K562 (cell line): ENCODE data around the gene COG4. TPM values are rescaled to one million over a fixed set of nuclear protein-coding genes. Genes with fewer than 3 reads are reported as not detected.
A peak's percentile ranks its signal among the peaks of the same experiment; 100 is the strongest.

Source experiments
- ATAC-seq: fragments of 200-7000 bp; cut with Tn5 transposase; 3 replicates; pipeline ENCODE4 v1.9.1; 2020; ENCODE audit warnings: moderate library complexity
- BruUV-seq: library from RNA; stranded (reverse); fragments of 400-500 nt; replicated peaks from 2 replicates; lab custom pipeline; 2021; lab: Mats Ljungman, UMichigan
- CTCF ChIA-PET: fragments of 300-600 bp; formaldehyde crosslinking; extraction: SDS; loops from one replicate; lab custom pipeline; 2021; ENCODE audit warnings: low intra/inter-chr PET ratio; lab: Yijun Ruan, JAX
- POLR2A ChIA-PET: fragments of 300-600, 350-650 bp; sonication (Branson Sonifier 250); formaldehyde crosslinking; extraction: SDS; loops from one replicate; lab custom pipeline; 2021; ENCODE audit warnings: antibody characterized with exemption, inconsistent platforms; lab: Yijun Ruan, JAX
- DNase-seq, 4 experiments: peaks; one replicate each; pipeline versions ENCODE4 v3.0.0 to v3.0.0-alpha.2; 2011 to 2018; ENCODE audit warnings: low spot score in 3 of 4, mixed read lengths in 3 of 4; ENCODE audit errors: extremely low read depth in 1 of 4
- FAIRE-seq: peaks from 2 replicates; lab custom pipeline; 2011; peaks lifted over from hg19 to GRCh38; lab: Jason Lieb, UNC
- H2AFZ ChIP-seq: 2 replicates; pipeline ENCODE4 v1.6.0; 2011; ENCODE audit warnings: low read depth, low read length, control low read depth, inconsistent platforms
- H3K27ac ChIP-seq: fragments of 200-600 bp; 3 replicates; pipeline ENCODE4 v1.8.0; 2011; ENCODE audit warnings: low read depth, mild to moderate bottlenecking, control low read depth, inconsistent platforms, low read length, moderate library complexity, mixed read lengths; ENCODE audit errors: extremely low read depth
- H3K27me3 ChIP-seq, 2 experiments: fragments of 300-600 bp in 1 of 2; 2 replicates in 1 of 2; 3 replicates in 1 of 2; pipeline versions ENCODE4 v1.6.0 to v1.8.0; 2011; ENCODE audit warnings: inconsistent platforms in 2 of 2, low read length in 2 of 2, mild to moderate bottlenecking in 1 of 2, mixed read lengths in 1 of 2, moderate library complexity in 1 of 2; ENCODE audit not compliant: control insufficient read depth in 2 of 2, insufficient read depth in 2 of 2
- H3K36me3 ChIP-seq: fragments of 300-600 bp; 3 replicates; pipeline ENCODE4 v1.8.0; 2011; ENCODE audit warnings: mild to moderate bottlenecking, low read length, inconsistent platforms; ENCODE audit not compliant: control insufficient read depth, insufficient read depth
- H3K4me1 ChIP-seq, 2 experiments: fragments of 200-600 bp in 1 of 2; replicated peaks in 1 of 2; 2 replicates in 1 of 2; 3 replicates in 1 of 2; pipeline versions ENCODE4 v1.5.1 to v1.8.0; 2011; ENCODE audit warnings: inconsistent platforms in 2 of 2, low read length in 2 of 2, mild to moderate bottlenecking in 1 of 2, mixed read lengths in 1 of 2, moderate library complexity in 1 of 2; ENCODE audit not compliant: control insufficient read depth in 2 of 2, insufficient read depth in 2 of 2
- H3K4me2 ChIP-seq: 2 replicates; pipeline ENCODE4 v1.6.1; 2011; ENCODE audit warnings: low read length, control low read depth, inconsistent platforms, mixed read lengths; ENCODE audit not compliant: insufficient read depth
- H3K4me3 ChIP-seq: fragments of 200-600 bp; sonication (generic), shearing (Covaris generic); 2 replicates; pipeline ENCODE4 v1.5.1; 2016; ENCODE audit warnings: control low read depth, inconsistent platforms
- H3K79me2 ChIP-seq: fragments of 200-600 bp; 3 replicates; pipeline ENCODE4 v1.8.0; 2011; ENCODE audit warnings: low read length, inconsistent platforms; ENCODE audit not compliant: control insufficient read depth, insufficient read depth
- H3K9ac ChIP-seq, 2 experiments: 2 replicates each; pipeline versions ENCODE4 v1.6.0 to v1.6.1; 2011; ENCODE audit warnings: low read depth in 2 of 2, low read length in 2 of 2, control low read depth in 1 of 2, inconsistent platforms in 1 of 2, mild to moderate bottlenecking in 1 of 2, mixed read lengths in 1 of 2; ENCODE audit not compliant: insufficient read depth in 1 of 2
- H3K9me1 ChIP-seq: one replicate; pipeline ENCODE4 v1.6.0; 2011; ENCODE audit warnings: inconsistent platforms, mild to moderate bottlenecking, low read length, moderate library complexity; ENCODE audit not compliant: control insufficient read depth, insufficient read depth
- H3K9me3 ChIP-seq: replicated peaks from 2 replicates; pipeline ENCODE4 v1.5.1; 2011; ENCODE audit warnings: low read depth, low read length, inconsistent platforms; ENCODE audit not compliant: control insufficient read depth, insufficient read depth
- H4K20me1 ChIP-seq: replicated peaks from 2 replicates; pipeline ENCODE4 v1.6.1; 2011; ENCODE audit warnings: low read length, inconsistent platforms, mixed read lengths; ENCODE audit not compliant: control insufficient read depth, insufficient read depth
- BACH1 ChIP-seq: fragments of 200-800 bp; sonication (Bioruptor generic); IDR thresholded peaks from 2 replicates; pipeline ENCODE4 v1.6.1; 2016; ENCODE audit warnings: missing genetic modification characterization, missing compliant biosample characterization
- FOSL1 ChIP-seq: fragments of 200-800 bp; sonication (Bioruptor generic); conservative IDR thresholded peaks from 2 replicates; pipeline ENCODE4 v1.6.1; 2016; ENCODE audit warnings: missing genetic modification characterization, missing compliant biosample characterization
- HDAC8 ChIP-seq: fragments of 450-650 bp; IDR thresholded peaks from 2 replicates; pipeline ENCODE4 v1.6.1; 2016; ENCODE audit warnings: mild to moderate bottlenecking, missing genetic modification characterization, moderate library complexity, missing compliant biosample characterization
- TSHZ1 ChIP-seq: fragments of 250-450 bp; sonication (Bioruptor Pico); IDR thresholded peaks from 2 replicates; pipeline ENCODE4 v1.4.0; 2020; ENCODE audit warnings: mild to moderate bottlenecking, moderate library complexity
- ZNF23 ChIP-seq: fragments of 250-450 bp; sonication (Bioruptor Pico); IDR thresholded peaks from 2 replicates; pipeline ENCODE4 v1.4.0; 2020; ENCODE audit warnings: mild to moderate bottlenecking
- ZNF707 ChIP-seq: fragments of 250-450 bp; sonication (Bioruptor Pico); conservative IDR thresholded peaks from 2 replicates; pipeline ENCODE4 v1.8.0; 2022; ENCODE audit warnings: inconsistent platforms, mild to moderate bottlenecking, moderate library complexity
- WGBS: fragments of 100-300 bp; shearing (Covaris generic); methylation state at CpG from one replicate; pipeline ENCODE4 v1.1.6; 2016; ENCODE audit warnings: low coverage, mixed read lengths; ENCODE audit not compliant: insufficient coverage; ENCODE audit errors: missing lambda C conversion rate; 5-methylcytosine and 5-hydroxymethylcytosine counted together
- in situ Hi-C: fragments of 300-500 bp; cut with MboI; formaldehyde crosslinking; loops from 4 replicates; pipeline ENCODE4 v1.15.0; 2018; ENCODE audit warnings: inconsistent platforms, mixed read lengths
- intact Hi-C: fragments of 100-400 bp; cut with micrococcal nuclease; formaldehyde crosslinking; loops from 2 replicates; pipeline ENCODE4 v1.14.2; 2022
- polyA plus RNA-seq, 8 experiments: library from polyadenylated mRNA; depleted of rRNA in 4 of 8; stranded (reverse) in 5 of 8; unstranded in 3 of 8; fragments of >200 nt; fragmentation: Nextera tagmentation in 2 of 8; fragmentation: Illumina TruSeq in 1 of 8; extraction: Ambion mirVana in 2 of 8; extraction: Trizol in 1 of 8; gene quantifications; 2 replicates each; pipeline versions ENCODE4 v1.2.1 to v1.2.3, GENCODE V29; 2011 to 2014; ENCODE audit warnings: inconsistent platforms in 1 of 8, missing spikeins in 1 of 8
- total RNA-seq, 7 experiments: library from RNA; depleted of rRNA in 6 of 7; stranded (reverse); fragments of >200 nt in 6 of 7; fragmentation: Illumina TruSeq in 2 of 7; extraction: Trizol in 2 of 7; gene quantifications; 2 replicates each; pipeline versions ENCODE4 v1.2.1 to v1.2.3, GENCODE V29; 2011 to 2021; ENCODE audit warnings: low replicate concordance in 1 of 7
- TF ChIP-seq, protein P1 (sequence below): fragments of 450-650 bp; IDR thresholded peaks from 2 replicates; pipeline ENCODE4 v1.6.1; 2017; ENCODE audit warnings: antibody characterized with exemption, mild to moderate bottlenecking
- TF ChIP-seq, protein P2 (sequence below): sonication (generic); formaldehyde crosslinking; IDR thresholded peaks from 2 replicates; pipeline ENCODE4 v1.8.1; 2023; ENCODE audit warnings: mild to moderate bottlenecking, missing genetic modification reagents

COG4 gene
- total and polyA plus RNA-seq, 9 of the 15 experiments (the other 6 are each of a cell fraction or from before 2014, with no cell fraction given), result 13.7 to 73.9 (median 44.2) TPM

GRCh38 chr16:70433458-70434103 is 89.8 kb downstream of the COG4 start (continued):
- TF ChIP-seq, protein P1, sequence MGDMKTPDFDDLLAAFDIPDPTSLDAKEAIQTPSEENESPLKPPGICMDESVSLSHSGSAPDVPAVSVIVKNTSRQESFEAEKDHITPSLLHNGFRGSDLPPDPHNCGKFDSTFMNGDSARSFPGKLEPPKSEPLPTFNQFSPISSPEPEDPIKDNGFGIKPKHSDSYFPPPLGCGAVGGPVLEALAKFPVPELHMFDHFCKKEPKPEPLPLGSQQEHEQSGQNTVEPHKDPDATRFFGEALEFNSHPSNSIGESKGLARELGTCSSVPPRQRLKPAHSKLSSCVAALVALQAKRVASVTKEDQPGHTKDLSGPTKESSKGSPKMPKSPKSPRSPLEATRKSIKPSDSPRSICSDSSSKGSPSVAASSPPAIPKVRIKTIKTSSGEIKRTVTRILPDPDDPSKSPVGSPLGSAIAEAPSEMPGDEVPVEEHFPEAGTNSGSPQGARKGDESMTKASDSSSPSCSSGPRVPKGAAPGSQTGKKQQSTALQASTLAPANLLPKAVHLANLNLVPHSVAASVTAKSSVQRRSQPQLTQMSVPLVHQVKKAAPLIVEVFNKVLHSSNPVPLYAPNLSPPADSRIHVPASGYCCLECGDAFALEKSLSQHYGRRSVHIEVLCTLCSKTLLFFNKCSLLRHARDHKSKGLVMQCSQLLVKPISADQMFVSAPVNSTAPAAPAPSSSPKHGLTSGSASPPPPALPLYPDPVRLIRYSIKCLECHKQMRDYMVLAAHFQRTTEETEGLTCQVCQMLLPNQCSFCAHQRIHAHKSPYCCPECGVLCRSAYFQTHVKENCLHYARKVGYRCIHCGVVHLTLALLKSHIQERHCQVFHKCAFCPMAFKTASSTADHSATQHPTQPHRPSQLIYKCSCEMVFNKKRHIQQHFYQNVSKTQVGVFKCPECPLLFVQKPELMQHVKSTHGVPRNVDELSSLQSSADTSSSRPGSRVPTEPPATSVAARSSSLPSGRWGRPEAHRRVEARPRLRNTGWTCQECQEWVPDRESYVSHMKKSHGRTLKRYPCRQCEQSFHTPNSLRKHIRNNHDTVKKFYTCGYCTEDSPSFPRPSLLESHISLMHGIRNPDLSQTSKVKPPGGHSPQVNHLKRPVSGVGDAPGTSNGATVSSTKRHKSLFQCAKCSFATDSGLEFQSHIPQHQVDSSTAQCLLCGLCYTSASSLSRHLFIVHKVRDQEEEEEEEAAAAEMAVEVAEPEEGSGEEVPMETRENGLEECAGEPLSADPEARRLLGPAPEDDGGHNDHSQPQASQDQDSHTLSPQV, result 0 out of 2 replicates have a peak, but pooled peaks have one; percentile 30
- no peak for TF ChIP-seq FOSL1 (tag)

DNA sequence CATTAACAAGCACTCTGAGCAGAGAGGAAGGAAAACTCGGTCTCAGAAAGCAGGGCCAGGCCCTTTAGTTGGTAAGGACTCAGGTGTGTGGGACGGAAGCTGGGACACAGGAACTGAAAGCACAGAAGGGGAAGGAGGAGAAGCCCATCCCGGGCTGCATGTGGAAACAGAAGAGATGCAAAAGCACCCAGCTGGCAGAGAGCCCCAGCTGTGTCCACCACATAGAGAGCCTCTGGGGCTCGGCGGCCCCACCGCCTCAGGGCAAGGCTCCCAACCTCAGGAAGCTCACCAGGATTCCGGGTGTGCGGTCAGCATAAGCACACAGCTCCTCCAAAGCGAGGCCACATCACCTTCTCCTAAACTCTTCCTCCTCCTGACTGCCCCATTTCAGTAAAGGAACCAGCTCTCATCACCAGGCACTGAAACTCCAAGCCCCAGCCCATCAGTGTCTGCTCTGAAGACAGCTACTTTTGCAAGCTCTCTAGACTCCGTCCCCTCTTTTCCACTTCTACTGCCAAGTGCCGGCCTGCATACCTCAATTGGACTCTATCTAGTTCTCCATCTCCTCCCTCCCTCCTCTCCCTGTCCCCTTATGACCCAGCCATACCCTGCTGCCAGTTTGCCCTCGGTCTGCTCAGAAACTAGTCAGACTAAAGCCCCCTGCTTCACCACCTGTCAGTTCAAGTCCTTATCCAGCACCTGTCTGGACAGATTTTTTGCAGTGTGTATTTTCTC is 90.5 kb downstream of the COG4 start:
- peak overlapping the region; percentile 85 to 93 for H3K9ac ChIP-seq
- CTCF ChIA-PET, result no interaction called here
- no peak for TF ChIP-seq ZNF23
- TF ChIP-seq HDAC8 (tag), result no peak
- TF ChIP-seq, protein P2, sequence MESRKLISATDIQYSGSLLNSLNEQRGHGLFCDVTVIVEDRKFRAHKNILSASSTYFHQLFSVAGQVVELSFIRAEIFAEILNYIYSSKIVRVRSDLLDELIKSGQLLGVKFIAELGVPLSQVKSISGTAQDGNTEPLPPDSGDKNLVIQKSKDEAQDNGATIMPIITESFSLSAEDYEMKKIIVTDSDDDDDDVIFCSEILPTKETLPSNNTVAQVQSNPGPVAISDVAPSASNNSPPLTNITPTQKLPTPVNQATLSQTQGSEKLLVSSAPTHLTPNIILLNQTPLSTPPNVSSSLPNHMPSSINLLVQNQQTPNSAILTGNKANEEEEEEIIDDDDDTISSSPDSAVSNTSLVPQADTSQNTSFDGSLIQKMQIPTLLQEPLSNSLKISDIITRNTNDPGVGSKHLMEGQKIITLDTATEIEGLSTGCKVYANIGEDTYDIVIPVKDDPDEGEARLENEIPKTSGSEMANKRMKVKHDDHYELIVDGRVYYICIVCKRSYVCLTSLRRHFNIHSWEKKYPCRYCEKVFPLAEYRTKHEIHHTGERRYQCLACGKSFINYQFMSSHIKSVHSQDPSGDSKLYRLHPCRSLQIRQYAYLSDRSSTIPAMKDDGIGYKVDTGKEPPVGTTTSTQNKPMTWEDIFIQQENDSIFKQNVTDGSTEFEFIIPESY (CRISPR knock-in tag), result no peak
- TF ChIP-seq BACH1 (tag), result no peak
- no peak for TF ChIP-seq TSHZ1 (CRISPR knock-in tag)
- TF ChIP-seq ZNF707, result no peak

More for the DNA sequence above, 90.5 kb downstream of the COG4 start:
- no peaks in the 10 kb centered on the region for H3K9me3 ChIP-seq
- peaks cover 93% of the 10 kb centered on the region for H3K79me2 ChIP-seq
- no TSS peak for BruUV-seq
- peak overlapping the region; percentile 88 for H3K27ac ChIP-seq
- WGBS, result 13% methylated on average over 12 of the region's 12 CpGs
- 0 out of 2 replicates have a peak, but pooled peaks cover 3% of the 10 kb centered on the region for H4K20me1 ChIP-seq
- H3K27me3 ChIP-seq, result no peaks in the 10 kb centered on the region
- no peaks in the 10 kb centered on the region for H3K9me1 ChIP-seq
- peak overlapping the region; percentile 92 for H3K4me2 ChIP-seq
- POLR2A ChIA-PET, result interaction anchor here (0.6 to 3.5 kb wide), 17 partner anchors 8 to 839 kb away, joined by 3 to 17 read pairs (median 4); no protein-coding TSS in a partner anchor
- peak overlapping the region; percentile 37 for H3K4me3 ChIP-seq
- FAIRE-seq, result no peak
- 0 out of 3 replicates have a peak, but pooled peaks have one; percentile 1 for ATAC-seq
- H3K36me3 ChIP-seq, result peaks cover 49% of the 10 kb centered on the region
- no peak overlapping the region for H2AFZ ChIP-seq
- H3K4me1 ChIP-seq, result peaks cover 56 to 70% of the 10 kb centered on the region in 2 experiments
- DNase-seq, result peak in 2 of 4 experiments; percentile 9 to 49
- intact Hi-C loops (no loop called here), in situ Hi-C loops (no loop called here)
